Femur (tissue), 1 donor: ENCODE data around the gene TRIB2.
A peak's percentile ranks its signal among the peaks of the same experiment; 100 is the strongest.

Experiments
- DNase-seq: peaks from one replicate; pipeline ENCODE4 v3.0.0-alpha.2; 2017

TRIB2 gene

DNA sequence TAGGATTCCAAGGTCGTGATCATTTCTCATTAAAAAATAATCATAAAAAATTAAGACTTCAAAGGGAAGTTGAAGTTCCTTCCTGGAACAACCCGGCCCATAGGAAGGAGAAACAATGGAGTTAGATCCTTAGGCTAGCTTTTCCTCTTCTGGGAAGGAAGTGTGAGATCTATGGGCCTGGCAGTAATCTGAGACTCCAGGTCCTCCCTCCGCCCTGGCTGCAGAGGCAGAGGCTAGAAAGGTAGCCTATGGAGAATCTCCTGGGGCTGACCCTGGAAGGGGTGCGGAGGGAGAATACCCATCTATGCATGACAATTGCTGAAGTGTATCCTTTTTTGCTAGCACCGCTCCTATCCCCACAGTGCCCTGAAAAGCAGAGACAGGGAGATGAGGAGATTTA is 37.9 kb downstream of the TRIB2 start:
- peak; percentile 17 for DNase-seq

DNA sequence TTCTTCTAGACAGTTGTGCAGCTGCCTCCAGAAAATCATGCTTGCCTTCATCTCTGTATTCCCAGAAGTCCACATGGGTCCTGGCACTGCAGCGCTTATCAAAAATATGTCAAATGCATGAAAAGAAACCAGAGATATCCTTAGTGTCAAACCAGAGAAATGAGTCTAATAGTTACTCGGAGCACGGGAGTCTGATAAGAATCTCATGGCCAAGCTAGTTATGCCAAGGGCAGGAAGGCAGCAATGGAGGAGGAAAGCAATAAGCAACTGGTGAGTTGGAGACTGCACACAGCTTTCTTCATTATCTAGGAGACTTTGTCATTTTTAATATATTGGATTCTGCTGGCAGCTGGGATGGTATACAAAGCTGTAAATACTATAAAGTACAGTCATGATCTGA is 38.6 kb downstream of the TRIB2 start:
- DNase-seq: no peak

DNA sequence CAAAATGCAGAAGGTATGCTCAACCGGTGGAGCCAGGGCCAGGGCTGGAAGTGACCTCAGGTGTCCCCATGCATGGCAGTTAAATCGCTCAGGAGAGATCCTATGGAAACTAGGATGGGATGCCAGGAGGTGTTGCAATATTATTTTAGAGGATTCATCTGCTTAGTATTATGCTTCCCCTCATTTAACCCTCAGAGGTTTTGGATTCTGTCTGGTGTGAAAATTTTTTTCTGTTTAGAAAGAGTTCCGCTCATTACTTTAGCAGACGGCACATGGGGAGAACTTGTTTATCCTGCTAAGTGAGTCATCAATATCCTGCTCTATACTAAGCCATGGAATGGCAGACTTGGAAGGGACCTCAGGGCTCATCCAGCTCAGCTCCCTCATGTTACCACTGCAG is 42.5 kb downstream of the TRIB2 start:
- peak; percentile 5 for DNase-seq

DNA sequence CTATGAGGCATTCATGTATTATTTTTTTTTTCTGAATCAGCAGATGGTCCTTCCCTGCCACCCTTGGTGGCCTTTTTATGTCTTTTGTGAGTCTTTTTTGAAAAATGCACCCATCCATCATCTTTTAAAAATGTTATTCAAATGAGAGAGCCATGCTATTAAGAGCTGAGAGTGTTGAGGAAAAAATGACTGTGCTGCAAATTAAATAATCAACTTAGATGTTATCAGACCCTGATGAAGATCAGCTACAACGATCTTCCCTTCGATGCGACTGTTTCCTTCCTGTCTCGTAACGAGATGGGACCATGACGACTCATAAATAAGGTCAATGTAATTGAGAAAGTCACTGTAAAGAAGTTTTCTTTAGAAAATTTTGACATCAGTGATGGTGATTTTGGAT is 44.4 kb downstream of the TRIB2 start:
- DNase-seq: no peak

DNA sequence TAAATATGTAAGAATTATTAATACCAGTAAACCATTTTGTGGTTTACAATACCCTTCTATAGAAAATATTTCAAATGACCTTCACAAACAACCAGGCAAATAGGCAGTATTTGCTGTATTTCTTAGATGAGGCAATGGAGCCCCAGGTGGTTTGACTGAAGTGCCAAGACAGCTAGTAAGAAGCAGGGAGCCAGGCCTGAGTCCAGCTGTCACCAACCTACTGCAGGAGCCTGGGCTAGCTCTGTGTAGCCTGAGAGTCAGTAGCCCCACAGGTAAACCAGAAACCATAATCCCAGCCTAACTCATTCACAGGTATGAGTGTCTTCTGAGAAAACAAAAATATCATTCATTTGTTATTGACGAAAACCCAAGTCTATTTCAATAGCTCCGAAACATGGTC is 45.6 kb downstream of the TRIB2 start:
- DNase-seq: no peak

DNA sequence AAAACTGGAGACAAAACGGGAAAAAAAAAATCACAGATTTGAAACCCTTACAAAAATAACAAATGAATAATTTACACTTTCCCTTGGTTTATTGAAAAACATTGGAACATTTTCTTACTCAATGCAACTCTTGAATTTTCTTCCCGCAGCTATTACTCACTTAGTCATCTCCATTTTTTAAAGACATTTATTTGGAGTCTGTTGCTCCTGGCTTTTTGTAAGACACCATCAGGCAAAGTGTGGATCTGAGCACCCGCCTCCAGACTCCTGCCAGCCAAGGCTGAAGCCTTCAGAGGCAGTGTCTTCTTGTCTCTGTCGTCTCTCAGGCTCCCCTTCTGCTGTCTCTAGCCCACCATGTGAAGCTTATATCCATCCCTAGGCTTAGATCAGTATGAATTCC is 46.2 kb downstream of the TRIB2 start:
- no peak for DNase-seq

DNA sequence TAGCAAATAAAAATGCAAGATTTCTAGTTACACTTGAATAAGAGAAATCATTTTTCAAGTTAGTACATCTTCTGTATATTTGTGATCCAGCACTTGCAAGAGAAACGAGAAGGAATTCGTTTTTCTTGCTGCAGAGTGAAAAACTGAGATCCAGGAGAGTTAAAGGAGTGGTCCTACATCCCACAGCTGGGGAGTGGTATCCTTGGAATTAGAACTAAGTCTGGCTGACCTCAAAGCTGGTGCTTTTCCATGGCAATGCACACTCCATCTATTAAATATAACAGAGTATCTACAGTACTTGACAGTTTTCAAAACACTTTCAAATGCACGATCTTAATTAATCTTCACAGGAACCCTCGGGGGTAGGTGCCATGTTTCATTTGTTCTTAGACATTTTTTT is 46.8 kb downstream of the TRIB2 start:
- no peak for DNase-seq

DNA sequence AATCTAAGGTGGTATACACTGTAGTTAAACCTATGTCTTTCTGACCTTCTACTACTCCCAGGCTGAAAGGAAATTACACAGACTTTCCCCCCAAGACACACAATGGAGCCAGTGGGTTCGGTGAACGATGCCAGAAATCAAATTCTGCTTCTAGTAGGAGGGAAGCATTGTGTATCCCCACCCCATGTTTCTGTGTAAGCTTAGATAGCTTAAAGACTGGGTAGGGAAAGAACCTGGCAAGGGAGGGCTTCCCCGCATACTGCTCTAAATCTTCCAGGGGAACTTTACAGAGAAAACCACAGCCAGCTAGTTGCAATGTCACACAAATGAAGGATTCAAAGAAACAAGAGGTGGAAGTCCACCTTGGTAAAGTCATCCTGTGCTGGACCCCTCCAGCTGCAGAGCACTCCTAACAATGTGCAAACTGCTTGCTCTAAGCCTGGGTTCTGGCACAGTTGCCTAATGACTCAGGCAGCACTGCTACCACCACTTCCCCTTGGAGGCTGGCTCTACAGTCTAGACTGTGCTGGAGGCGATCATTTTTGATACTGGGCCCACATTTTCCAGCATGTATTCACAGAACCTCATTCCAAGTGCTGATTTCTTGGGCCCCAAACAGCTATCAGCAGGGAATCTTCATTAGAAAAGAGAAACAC is 47.5 kb downstream of the TRIB2 start:
- no peak for DNase-seq

DNA sequence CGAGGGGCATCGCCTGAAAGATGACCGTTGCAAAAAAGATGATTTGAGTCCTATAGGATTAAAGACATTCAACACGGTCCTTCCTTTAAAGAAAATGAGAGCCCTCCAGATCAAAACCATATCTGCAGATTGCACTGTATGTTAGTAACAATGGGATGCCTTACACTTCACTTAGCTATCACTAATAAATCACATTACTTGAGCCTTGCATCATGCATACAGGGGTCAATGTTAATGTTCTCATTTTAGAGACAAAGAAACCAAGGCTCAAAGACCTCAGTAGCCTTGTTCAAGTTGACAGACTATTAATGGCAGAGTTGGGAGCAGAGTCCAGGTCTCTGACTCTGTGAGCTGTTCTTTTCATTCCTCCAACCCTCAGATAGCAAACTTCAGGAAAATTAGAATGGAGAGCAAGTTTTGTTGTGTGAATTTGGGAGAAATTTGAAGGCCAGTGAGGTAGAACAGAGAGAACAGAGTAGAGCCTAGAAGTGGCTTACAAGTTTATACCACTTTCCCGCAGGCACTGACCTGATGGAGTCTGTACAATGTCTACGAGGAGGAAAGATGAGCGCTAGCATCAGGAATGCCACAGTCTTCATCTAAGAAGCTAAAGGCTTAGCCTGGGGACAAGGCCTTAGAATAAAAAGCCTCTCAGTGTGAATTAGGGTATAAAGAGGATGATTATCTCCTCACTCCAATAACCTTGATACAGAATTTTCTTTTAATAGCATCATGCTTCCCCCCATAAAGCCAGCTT is 48.3 kb downstream of the TRIB2 start:
- DNase-seq: no peak

DNA sequence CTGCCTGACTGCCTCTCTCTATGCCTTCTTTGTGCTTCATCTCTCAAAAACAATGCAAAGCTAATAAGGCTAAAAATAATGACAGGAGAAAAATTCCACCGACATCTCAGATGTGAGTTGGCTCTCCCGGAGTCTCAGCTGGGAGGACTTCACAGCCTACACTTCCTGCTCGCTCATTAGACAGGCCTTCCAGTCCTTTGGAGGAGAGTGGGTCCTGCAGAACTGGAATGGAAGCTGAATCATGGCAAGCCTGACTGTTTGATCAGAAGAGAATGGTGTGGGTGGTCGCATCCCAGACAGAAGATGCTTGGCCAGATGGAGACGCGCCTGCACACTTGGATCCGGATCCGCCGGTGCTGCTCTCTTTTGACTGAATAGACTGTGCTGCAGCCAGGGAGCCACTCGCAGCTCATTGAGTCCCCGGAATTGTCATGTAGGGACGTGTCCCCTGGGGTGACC is 49.7 kb downstream of the TRIB2 start:
- peak; percentile 21 for DNase-seq

DNA sequence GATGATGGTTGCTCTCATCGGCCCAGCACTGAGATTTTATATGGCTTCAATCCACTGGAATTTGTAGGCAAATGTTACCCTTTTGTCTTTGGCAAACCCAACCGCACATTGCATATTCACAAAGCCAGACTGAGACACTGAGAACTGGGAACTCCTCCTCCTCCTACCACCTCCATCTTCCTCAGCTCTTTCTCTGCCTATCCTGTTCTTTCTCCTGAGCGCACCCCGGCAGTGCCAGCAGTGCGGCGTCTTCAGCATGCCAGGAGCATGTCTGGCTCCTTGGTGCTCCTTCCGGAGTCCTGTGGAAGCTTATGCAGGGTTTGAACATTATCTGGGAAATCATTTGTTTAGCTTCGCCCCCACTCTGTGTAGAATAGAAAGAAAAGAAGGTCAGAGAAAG is 50.8 kb downstream of the TRIB2 start:
- peak; percentile 6 for DNase-seq

DNA sequence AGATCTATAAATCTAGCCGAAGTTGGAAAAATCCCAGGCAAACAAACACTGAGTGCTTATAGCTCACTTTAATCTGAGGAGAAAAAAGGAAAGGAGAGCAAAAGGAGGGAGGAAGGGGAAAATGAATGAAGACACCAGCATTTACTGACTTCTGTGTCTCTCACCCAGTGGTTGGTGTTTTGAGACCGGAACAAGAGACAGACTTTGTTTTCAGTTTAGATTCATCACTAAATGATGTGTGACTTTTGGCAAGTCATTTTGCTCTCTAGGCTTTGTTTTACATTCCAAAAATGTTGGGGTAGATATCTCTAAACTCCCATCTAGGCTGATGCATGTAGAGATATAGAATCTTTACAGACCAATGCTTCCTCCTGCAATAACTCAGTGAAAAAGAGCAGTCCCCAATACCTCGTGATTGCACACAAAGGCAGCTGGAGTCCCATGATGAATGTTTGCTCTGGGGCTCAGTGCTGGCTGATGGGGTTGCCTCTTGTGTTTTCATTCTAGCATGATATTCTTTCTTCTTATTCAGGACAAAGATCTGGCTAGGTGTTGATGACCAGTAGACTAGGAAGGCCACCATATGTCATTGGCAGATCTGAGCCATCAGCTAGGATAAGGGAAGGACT is 51.4 kb downstream of the TRIB2 start:
- DNase-seq: no peak

DNA sequence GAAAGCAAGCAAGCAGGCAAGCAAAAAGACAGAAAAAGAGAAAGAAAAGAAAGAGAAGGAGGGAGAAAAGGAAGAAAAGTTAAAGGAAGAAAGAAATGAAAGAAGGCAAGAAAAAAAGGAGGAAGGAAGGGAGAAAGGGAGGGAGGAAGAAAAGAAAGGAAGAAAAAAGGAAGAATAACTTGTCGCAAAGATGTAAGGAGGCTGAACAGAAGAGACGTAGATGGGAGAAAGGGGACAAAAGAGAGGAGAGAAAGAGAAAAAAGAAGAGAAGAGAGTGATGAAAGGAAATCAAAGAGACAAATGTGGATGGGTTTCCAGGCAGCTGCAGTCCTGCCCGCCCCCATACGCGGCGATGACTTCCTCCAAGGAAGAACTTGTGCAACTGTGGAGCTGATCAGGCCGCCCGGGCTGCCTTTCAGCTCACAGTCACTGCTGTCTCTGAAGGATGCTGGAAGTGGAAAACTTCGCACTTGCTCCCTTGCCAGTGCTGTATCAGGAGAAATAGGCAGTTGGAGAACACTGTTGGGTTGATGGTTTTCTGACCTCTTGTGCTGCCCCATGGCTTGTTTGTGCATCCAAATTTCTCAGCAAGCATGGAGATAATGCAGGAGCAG is 52.9 kb downstream of the TRIB2 start:
- peak; percentile 53 for DNase-seq

DNA sequence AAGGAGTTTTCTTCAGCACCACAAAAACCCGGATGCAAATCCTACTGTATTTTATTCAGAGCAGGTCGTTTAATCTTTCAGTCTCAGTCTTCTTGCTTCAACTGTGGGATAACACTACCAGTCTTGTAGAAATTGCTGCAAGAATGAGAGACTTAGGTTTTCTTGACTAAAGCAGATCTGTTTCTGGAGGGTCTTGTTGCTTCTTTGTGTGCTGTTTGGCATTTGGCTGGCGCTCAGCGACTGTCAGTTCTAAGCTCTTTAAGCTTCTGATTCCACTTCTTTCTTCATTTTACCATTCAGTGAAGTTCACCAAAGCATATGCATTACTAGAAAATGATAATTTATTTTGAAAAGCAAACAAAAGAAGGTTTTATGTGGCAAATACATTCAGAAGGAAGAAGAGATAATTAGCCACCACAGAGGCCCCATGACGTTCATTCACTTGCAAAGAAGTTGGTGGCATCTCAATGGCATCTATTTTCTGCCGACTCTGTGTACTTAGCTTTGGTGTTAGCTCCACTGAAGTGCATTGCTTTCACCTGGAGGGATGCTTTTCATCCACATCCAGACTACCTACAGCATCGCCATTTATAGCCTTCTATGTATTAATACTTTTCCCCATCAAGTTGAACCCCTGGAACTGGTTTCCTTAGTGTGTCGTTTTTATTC is 53.7 kb downstream of the TRIB2 start:
- DNase-seq: no peak

DNA sequence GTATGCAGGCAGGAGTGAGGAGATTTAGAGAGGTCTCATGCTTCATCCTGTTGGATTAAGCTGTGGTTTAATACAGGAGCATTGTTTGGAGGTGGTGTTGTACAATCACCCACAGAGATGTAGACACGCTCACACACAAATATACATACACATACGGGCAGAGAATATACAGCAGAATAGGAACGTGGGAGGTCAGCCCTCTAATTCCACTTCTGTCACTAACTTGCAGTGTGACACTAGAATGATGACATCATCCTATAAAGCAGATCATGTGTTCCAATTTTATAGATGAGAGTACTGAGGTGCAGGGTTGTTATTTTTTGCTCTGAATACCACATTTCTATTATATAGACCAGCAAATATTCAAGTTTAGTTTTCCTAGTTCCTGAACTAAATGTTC is 54.4 kb downstream of the TRIB2 start:
- no peak for DNase-seq

DNA sequence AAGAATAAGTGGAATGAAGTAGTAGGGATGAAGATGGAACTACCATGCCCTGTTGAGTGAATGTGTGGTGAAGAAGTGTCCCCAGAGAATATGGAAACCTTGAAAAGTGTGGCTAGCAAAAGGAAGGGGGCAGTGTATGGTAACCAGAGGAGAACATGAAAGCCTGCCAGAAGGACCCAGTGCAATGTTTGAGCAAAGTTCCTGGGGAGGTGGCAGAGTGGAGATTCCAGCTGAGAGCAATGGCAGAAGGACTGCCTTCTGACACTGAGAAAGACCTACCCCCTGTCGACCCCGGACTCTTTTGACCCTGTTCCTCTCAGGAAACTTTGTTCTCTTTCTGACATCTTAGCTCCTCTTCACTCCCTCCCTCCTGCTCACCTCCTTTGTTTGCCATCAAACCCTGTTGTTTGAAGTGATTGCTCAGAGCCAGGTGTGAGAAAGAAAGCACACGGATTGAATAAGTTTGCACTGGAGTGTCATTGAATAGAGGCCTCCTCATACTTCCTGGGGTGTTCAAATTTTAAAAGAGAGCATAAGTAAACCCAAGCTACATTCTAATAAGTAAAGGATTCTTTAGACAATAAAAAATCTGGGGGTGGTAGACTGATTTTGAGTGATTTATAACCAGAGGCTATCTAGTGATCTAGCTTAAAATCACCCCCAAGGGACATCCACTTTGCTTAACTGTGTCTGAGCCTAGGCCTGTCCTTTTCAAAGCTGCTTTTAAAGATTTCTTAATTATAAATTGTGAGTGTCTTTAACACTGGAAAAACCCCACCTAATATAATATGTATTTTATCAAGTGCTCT is 57.1 kb downstream of the TRIB2 start:
- no peak for DNase-seq

DNA sequence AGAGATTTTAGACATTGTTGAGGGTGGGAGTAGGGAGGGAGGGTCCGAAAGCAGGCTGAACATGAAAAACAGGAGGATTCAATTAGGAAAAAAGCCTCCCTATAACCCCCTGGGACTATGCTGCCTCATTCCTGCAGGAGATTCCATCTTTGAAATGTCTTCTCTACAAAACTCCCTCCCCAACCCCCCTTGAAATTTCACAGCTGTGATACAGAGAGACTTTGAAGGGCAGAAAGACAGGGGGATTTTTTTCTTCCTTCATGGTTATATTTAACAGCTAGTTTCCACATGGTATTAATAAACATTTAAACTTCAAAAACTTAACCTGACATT is 57.6 kb downstream of the TRIB2 start:
- no peak for DNase-seq

DNA sequence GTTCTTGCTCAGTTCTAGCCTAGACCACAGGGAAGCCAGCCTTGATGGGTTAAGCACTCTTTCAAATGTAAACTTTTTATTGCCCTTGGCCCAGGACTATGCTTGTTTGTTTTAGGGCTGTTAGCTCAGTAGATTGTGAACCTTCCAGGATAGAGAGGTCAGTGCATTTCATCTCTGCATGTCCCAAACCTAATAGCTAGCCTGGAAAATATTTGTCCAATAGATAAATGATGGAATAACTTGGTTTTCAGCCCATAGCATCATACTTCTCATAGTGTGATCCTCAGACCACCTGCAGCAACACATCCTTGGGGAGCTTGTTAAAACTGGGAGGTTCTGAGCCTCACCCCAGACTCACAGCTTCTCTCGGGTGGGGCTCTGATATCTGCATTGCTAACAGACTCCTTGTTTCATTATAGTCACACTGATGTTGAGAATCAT is 59.8 kb downstream of the TRIB2 start:
- DNase-seq: peak; percentile 40

DNA sequence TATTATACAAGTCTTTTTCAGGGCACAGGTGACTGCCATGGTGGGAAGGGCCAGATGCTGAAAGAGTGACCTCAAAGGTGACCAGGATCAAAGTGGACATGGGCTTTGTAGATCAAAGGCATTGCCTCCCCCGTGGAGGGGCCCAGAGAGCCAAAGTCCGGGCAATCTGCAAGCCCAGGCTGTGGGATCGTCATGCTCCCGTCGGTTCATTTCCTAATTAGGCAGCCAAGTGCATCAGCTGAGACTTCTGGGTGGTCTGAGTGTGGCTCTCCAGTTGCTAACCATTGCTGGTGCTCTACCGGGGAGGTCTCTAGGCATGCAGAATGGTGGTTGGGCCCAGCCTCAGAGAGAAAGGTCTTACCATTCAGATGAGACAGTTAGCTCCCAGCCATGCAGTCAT is 61.6 kb downstream of the TRIB2 start:
- peak; percentile 53 for DNase-seq

DNA sequence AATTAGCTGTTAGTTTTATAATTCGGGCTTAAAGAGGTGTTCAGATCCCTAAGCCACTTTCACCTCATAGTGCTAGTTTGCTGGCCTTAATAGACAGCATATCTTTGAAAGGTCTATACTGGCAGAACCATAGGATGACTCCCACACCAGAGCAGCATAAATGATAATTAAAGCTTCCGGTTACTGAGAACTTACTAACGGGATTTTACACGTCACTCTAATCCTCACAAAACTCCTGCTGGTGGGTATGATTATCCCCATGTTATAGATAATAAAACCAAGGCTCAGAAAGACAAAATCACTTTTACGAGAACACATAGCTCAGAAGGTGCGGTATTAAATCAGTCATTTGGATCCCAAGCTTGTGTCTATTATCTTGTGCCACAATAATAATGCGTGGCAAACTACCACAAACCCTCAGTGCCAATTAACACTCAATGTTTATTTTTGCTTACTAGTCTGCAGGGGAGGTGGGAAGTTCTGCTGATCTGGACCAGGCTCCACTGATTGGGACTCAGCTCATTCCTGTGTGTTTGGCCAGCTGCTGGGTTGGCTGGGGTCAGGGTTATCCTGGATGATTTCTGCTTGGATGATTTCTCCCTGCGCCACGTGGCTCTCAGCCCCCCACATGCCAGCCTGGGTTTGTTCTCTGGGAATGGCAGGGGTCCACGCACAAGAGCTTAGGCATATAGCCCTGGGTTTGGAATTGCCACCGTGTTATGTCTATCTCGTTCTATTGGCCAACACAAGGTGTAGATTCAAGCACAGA is 62.3 kb downstream of the TRIB2 start:
- no peak for DNase-seq

DNA sequence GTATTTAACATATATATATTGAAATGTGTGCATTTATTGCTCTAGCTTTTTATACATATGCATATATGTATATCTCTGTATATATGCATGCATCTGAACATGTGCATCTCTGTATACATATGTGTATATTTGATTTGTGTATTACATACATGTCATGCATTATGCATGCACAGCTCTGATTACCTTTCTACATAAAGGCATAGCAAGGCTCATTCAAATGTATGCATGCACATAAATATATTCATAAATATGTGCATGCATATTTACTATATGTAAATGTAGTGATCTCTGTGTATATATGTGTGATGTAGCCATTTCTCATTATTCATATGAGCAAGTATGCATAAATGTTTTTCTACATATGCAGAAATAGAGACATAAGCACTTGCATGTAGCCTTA is 64.6 kb downstream of the TRIB2 start:
- no peak for DNase-seq
